ENCODE results near the gene CUL1.

CUL1 gene

GRCh38 chr7:148770004-148770403 is 71.3 kb downstream of the CUL1 start:
- DNase-seq, result no peak

- no peak for DNase-seq
Observed at GRCh38 chr7:148772297-148773089, 73.8 kb downstream of the CUL1 start.

- no peak for DNase-seq
Observed at GRCh38 chr7:148773334-148773733, 74.6 kb downstream of the CUL1 start.

GRCh38 chr7:148774471-148774870 is 75.8 kb downstream of the CUL1 start:
- no peak for DNase-seq

GRCh38 chr7:148782757-148783456 is 84.2 kb downstream of the CUL1 start:
- DNase-seq, result no peak

- no peak for DNase-seq
Observed at GRCh38 chr7:148783801-148784527, 85.3 kb downstream of the CUL1 start.

GRCh38 chr7:148787571-148788295 is 89.0 kb downstream of the CUL1 start:
- no peak for DNase-seq

- DNase-seq, result no peak
Observed at GRCh38 chr7:148789220-148789619, 90.5 kb downstream of the CUL1 start.

GRCh38 chr7:148790131-148790726 is 91.5 kb downstream of the CUL1 start:
- DNase-seq, result no peak

- no peak for DNase-seq
Observed at GRCh38 chr7:148790850-148791249, 92.1 kb downstream of the CUL1 start.

GRCh38 chr7:148791546-148791945 is 92.8 kb downstream of the CUL1 start:
- no peak for DNase-seq

- no peak for DNase-seq
Observed at GRCh38 chr7:148793590-148793989, 94.9 kb downstream of the CUL1 start.

GRCh38 chr7:148794476-148794875 is 95.8 kb downstream of the CUL1 start:
- no peak for DNase-seq

- DNase-seq, result no peak
Observed at GRCh38 chr7:148796841-148797240, 98.1 kb downstream of the CUL1 start.

GRCh38 chr7:148799893-148800555 is 101.3 kb downstream of the CUL1 start:
- no peak for DNase-seq

- no peak for DNase-seq
Observed at GRCh38 chr7:148800677-148801076, 102.0 kb downstream of the CUL1 start.

GRCh38 chr7:148802101-148802493 is 103.4 kb downstream of the CUL1 start:
- no peak for DNase-seq

GRCh38 chr7:148803094-148803493 is 104.4 kb downstream of the CUL1 start:
- DNase-seq, result no peak

GRCh38 chr7:148804343-148805235 is 105.9 kb downstream of the CUL1 start:
- DNase-seq, result no peak

- DNase-seq, result no peak
Observed at GRCh38 chr7:148806187-148806586, 107.5 kb downstream of the CUL1 start.

- no peak for DNase-seq
Observed at GRCh38 chr7:148807436-148807835, 108.7 kb downstream of the CUL1 start.

Data from effector CD8-positive, alpha-beta T cell (primary cell).